ENCODE measurements around the gene SPTB.

The SPTB gene

DNA sequence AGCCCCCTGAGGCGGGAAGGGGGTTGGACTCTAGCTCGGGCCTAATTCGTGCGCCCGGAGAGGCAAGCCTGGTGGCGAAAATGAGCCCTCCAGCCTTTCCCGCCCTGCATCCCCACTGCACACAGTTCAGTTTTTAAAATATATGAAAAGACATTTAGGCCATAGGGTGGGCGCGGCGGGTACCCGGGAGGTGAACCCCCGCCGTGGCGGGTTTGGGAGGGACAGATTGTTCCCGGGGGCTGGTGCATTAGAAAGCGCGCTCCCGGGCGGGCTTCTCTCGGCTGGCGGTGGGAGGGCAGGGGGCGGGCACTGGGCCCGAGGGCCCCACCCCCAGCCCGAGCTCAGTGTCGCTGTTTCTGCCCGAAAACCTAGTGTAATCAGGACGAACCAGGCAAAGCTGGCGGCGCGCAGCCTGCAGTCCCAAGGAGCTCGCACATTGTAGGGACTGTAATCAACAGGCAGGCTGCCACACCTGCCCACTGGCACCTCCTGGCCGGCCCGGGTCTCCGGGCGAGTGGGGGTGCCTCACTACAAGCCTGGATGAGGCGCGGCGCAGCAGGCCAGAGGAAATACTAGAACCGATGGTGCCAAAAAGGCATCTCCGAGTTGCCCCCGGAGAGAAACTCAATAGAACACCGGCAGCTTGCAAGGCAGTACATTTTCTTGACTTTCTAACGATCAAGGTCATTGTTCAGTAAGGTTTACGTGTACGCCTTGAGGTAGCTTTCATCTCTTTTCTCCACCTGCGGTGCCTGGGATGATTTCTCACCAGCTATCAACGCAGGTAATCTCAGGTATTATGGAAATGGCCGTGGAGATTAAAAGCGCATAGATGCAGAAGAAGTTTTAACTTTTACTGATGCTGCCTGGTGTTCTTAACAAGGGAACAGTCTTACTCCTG lies 764 bp upstream of the SPTB start:
- DNase-seq, result peak; percentile 48

DNA sequence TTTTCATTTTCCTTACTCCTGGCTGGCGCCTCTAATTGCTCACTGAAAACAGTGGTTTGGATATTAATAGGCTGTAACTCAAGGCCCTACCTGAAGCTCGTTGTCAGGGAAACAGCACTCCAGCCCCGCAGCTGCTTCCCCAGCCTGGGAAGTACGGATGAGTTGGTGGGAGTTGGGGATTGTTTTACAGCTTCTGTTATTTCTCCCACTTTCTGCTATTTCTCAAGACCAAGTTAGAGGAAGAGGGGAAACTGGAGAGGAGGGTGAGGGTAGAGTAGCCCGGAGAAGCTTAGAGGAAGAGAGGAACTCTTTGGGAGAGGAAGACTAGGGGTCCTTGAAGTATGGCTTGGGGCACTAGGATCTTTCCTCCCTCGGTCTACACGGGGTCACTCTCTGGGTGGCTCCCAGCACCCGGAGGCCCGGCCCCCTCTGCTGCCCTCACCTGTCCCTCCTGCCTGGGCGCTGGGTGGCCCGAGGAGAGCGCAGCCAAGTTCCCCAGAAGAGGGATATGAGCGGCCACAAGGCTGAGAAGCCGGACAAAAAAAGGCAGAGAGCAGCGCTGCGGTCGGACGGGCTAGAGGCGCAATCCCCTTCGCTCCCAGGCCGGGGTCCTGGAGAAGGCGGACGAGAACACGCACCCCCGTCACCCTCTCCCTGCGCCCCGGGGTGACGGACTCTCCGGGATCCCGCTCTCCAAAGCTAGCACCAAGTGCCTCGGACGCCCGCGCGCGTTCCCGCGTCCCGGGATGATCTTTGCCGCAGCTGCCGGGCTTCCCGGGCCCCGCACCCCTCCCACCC lies 671 bp downstream of the SPTB start:
- DNase-seq, result no peak

DNA sequence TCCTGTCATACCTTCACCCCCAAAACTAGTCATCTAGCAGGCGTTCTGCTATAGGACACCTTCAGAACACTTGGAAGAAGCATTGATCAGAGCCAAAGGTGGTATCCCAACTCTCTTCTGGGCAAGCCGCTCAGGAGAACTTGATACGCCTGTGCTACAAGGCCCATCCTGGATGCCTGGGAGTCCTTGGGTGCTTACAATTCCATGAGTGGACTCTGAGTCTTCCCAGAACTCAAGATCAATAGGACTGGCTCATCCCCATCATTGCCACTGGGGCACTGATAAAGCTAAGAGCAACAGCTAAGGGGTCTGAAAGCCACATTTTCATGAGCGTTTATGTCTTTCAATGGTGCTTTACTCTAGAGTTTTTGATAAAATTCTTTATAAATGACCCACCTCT lies 1.9 kb downstream of the SPTB start:
- no peak for DNase-seq

DNA sequence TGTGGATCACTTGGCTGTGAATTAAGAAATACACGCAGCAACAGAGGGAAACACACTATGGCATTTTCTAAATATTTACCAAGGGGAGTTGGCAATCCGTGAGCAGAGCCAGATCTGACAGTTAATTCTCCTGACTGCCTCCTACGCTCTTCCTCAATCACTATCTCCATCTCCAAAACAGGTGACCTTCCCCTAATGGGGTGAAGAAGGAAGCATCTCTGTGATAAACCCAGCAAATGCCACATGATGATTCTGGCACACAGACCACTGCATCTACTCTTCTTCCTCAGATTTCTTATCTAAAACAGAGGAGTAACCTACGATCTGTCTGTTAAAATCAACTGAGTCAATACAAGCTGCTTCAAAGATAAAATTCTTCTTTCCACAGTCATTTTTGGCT lies 4.4 kb downstream of the SPTB start:
- DNase-seq, result no peak

DNA sequence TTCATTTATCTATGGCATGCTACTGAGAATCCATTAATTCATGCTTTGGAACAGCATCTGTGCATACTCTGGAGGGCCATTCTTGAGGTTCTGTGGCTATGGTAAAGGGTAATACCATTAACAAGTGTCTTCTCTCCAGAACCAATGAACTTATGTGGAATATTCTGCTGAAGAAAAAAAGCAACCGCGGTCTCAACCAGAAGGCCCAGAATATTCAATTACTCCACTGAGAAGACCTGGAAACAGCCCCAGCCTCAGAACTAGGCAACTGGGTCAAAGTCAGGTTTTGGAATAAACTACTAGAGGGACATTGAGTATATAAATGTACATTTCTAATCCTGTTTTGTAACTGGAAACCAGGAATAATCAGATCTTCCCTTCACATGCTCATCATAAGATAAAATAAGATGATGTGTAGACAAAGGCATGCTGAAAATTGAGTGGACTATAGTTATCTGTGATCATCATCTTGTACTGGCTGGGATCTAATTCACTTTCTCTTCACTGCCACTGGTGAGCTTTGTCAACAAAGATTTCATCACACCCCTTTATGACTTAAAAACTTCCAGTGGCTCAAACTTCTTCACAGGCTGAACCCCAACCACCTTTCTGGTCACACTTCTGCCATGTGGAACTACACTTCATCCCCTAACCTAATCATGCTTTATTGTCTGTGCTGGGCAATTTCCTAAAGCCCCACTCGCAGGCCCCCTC lies 6.0 kb downstream of the SPTB start:
- DNase-seq, result no peak

DNA sequence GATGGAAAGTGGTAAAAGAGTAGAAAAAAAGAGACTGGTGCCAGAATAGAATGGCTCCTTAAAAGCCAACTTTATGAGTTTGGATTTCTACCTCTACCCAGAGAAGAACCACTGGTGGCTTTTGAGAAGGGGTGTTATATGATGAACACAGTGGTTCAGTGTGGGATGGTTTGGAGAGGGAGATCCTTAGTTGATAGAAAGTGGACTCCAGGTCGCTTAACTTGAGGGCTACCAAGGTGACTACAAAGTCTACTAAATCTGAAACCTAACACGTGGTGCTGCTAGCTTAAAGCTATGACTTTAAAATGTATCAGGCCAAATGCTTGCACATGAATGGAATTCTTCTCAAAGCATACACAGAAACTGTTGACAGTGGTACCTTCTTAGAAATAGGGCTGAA lies 8.4 kb downstream of the SPTB start:
- DNase-seq, result no peak

DNA sequence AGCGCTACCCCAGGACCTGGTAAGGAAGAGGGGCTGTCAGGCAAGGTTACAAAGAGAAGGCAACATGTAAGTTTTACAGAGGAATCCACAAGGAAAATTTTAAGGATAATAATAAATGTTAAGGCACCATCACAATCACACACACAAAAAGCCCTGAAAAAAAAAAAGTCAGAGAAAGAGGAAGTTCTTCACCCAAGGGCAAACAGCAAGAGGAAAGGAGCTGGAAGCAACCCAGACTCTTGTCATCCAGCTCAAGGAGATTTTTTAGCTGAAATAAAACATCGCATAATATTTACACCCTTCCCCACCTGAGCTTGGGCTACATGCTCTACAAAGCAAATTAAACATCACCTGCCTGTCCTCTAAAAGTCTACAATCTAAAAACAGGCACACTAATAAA lies 9.5 kb downstream of the SPTB start:
- DNase-seq, result no peak

DNA sequence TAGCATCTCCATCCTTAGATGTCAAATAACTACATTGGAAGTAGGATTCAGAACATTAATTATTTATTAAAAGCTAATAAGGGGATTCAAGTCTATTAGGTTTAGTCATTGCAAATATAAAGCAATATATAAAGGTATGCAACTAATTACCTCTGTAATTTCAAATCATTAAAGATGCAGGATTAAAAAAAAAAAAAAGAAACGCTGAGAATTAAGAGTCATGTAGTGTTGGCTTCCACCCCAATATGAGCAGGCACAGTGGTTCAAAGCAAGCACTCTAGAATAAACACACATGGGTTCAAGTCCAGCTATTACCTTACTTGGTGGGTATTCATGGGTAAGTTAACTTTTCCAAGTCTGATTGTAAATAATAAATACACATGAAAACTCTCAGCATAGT lies 10.9 kb downstream of the SPTB start:
- DNase-seq, result no peak

DNA sequence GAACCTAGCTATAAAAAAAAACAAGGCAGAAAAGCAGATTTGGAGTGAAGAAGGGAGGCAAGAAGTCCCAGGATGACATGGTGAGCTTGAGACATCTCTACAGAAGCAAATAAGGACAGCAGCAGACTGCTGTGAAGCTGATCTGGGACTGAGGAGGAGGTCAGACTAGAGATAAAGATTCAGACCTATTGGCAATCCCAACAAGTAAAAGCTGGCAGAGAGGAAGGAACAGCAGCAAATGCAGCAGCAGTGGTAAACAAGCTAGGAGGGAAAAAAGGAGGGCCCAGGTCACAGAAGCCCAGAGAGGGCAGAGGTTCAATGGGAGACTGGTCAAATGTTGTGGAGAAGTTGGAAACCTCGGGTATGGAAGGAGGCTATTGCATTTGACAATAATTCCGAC lies 11.3 kb downstream of the SPTB start:
- DNase-seq, result no peak

DNA sequence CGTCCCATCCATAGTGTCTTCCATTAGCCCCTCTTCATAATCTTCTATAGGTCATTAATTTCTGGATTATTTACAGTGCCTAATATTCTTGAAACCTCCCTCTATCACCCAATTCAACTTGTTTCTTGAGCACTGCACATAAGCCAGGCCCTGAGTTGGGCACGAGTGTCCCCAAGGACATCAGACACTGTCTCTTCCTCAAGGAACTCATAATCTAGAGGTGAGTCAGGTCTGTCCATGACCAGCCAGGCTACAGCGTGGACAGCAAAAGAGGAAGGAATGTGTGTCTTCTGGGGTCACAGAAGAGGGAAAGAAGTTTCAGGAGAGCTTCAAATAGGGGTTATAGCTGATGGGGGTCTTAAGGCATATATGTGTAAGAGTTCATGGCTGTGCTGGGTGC lies 12.5 kb downstream of the SPTB start:
- no peak for DNase-seq

DNA sequence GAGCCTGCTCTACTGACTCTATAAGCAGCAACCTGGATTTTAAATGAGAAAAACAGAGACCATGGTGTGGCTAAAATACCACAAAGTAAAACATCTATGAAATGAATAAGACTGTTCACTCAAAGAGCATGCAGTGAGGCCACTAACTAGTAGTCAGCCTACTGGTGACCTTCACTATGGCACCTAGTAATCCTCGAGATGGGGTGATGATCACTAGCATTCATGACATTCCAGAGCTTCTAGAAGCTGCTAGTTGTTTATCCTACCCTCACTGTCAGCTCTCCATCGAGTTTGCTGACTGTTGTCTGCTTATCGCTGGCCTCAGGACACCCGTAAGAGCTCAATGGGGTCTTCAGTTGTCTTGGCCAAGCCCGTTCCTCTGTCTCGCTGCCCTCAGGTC lies 13.7 kb downstream of the SPTB start:
- no peak for DNase-seq

DNA sequence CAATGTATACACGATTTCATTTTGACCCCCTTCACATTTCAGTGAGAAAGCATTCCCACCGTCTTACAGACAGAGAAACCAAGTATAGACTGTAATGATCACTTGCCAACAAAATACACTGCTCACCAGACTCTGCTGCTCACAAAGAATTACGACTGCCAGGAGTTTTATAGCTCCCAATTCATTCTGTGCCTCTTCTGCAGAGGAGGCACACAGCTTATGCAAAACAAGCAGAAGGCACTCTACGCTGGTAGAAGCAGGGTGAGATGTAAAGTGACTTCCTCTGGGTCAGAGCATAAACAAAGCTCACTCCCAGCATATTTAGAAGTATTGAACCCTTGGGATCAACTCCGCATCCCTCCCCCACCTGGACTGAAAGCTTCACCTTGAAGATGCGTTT lies 14.6 kb downstream of the SPTB start:
- DNase-seq, result no peak

DNA sequence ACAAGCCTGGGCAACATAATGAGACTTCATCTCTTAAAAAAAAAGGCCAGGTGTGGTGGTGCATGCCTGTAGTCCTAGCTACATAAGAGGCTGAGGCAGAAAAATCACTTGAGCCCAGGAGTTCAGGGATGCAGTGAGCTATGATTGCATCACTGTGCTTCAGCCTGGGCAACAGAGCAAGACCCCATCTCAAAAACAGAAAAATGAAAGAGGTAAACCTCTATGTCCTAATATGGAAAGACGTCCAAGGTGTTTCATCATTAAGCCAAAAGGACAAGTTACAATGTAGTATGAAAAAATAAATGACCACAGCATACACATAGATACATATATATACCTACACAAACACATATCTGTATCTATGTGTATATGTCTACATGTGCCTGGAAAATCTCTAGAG lies 15.4 kb downstream of the SPTB start:
- DNase-seq, result no peak

DNA sequence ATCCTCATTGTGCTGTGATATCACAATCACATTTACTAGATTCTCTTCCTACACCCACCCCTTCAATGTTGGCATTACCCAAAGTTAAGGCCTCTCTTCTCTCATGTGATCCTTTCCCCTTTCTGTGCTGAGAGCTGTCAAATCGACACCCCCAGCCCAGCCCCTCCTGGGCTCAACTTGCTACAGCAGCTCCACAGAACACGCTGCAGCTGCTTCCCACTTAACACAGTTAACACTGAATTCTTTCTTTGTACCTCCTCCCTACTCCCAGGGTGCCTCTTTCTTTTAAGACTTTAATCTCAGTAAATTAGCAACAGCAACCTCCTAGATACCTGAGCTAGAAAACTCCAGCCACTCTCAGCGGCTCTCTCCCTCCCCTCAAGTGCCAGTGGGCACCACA lies 17.8 kb downstream of the SPTB start:
- DNase-seq, result no peak

DNA sequence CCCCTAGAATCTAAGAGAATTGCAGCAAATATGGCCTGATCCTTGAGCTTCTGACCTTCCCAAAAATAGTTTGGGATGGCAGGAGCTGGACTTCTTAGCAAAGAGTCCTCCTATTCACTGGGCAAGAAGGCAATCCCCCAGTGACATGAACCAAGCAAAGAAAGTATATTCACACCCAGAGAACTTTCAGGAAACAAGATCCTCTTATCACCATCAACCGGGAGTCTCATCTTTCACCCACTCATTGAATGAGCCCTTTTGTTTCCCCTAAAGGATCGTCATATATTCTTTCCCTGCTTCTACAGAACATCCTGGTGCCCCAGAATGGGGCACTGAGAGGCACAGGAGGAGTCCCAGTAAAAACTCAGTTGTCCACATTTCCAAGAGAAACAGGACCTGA lies 19.7 kb downstream of the SPTB start:
- no peak for DNase-seq

DNA sequence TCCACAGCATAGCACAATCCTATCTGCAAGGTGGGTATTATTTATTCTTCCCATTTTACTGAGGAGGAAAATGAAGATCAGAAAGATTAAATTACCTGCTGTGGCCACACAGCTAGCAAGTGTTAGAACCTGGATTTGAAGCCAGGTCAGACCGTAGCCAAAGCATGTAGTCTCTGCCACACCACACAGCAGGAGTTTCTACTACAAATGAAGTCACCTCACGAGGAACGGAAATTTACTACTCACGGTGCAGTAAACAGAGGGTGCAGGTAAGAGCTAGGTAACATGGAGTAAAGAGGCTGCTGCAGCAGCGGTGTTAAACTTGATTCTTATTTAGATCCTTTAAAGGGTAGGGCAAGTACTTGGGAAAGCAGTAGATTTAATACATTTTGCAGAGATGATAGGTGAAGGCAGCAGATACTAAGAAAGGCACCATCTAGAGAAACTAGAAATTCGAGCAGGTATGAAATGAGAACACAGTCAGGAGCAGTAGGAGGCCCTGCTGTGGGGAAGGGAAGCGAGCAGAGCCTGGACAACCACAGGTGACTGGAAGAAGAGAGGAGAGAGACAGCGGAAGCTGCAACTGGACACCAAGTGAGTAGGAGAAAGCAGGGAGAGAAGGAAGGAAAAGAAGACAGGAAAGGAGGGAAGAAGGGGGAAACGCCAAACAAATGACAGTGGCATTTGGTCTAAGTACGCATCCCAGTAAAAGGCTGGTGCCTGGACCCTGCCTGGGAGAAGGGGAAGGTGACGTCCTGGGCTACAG lies 21.5 kb downstream of the SPTB start:
- no peak for DNase-seq

DNA sequence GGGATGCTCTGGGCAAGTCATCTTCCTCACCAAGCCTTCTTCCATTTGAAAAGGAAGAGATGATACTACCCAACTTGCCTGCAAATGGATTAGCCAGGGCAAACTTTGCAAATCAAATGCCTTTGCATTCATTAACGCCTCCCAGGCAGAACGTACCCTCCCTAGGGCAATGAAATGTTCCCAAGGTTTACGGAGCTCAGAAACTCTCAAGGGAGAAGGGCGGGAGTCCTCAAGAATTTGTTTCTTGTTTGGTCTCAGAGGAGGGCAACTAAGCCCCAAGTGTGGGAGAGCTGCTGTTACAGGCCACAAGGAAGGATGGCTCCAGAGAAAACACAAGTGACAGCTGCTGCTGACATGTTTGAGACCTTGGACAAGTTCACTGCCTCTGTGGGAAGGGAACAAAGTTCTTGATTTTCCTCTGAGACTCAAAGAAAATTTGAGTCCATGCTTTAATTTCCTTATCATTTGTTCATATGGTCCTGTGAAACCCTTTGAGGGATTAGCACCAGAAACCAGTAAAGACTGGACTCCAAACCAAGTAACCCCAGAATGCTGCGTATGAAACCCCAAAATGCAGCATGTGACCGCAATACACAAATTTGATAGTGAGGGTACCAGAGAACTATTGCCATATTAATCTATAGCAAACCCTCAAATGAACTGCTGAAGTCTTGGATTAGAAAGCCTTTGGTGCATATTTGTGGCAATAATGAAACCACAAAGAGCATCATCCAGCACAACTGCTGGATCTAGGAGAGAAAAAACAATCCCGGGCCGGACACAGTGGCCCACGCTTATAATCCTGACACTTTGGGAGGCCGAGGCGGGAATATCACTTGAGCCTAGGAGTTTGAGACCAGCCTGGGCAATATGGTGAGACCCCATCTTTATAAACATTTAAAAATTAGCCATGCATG lies 22.9 kb downstream of the SPTB start:
- no peak for DNase-seq

DNA sequence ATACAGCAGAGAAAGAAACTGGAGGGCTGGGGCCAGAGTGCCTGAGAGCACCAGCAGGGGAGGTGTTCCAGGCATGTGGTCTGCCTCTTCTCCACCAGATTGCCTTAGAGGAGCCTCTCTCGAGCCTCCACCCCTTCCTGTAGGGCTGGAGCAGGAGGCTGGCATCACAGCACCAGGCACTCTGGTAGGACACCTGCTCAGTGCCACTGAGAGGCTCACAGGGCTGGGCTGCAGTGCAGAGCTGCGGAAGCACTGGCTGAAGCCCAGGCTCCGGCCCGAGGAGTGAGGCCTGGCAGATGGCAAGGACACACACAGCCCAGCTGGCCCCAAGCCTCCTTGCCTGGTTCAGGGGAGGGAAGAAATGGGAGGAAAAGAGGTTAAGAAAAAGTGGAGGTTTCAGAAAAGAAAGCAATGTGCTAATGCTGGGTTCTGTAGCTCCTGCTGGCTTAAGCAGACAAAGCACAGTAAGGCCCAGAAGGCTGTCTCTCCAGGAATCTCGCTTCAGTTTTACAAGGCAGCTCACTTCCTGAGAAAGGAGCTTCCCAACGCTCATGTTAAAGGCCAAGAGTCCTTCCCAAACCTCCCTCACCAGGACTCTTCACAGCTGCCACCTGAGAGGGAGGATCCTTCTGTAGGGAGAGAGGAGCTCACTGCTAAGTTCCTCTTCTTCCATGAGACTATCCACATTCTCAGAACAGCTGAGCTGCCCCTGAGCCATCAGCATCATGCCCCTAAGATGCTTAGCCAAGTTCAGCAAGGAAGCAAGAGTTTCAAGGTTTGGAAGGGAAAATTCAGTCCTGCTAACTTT lies 23.8 kb downstream of the SPTB start:
- DNase-seq, result no peak

DNA sequence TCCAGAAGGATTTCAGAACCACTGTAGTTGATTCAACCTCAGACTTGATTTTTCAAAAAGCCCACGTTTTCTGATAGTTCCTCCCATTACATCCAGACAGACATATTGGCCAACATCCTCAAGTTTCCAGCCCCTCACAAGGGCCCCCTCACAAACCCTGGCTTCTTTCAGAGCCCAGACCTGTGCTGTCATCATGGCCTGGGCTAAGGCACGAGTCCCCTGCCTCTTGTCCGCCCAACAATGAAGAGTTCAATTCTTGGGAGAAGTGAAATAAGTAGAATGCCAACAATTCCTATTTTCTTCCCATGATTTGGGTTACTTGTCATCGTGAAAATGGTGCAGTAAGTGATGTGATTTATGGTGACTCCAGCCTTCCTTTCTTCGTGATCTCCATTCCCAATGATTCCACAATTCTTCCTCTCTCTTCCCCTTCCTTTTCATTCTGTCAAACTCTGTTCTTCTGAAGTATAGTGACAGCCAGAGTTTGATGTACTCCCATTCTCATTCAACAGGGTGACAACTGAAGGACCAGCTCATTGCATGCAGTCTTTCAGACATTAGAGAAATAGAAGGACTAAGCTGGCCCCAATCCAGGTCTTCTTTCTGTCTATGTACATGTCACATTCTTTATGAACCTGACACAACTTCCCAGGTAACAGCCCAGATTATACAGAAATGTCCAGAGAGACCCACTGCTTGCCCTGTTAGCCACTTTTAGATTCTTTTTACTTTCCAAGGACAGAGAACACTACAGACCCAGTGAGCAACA lies 29.2 kb downstream of the SPTB start:
- no peak for DNase-seq

DNA sequence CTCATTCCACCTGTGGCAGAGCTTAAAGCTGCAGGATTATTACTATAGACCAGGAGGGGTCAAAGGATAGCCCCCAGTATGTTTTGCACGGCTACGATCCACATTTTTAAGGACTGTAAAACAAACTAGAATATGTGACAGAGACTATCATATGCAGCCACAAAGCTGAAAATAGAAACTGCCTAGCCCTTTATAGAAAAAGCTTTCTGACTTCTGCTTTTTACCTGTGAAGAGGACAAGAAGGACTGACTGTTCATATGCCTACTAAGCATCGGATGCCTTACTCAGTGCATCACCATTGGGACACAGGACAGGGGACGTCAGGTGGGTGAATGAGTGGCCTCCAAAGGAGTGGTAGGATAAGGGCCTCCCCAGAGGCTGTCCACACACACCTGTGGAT lies 29.8 kb downstream of the SPTB start:
- no peak for DNase-seq

All from activated CD4-positive, alpha-beta T cell treated with anti-CD3 and anti-CD28 coated beads for 1 hour (primary cell).